Suprapubic skin (tissue), 4 donors: Measurements from ENCODE around the gene MCF2L2. TPM values are rescaled to one million over a fixed set of nuclear protein-coding genes. Genes with fewer than 3 reads are reported as not detected.

Source experiments
- DNase-seq, 2 donors: peaks; one replicate each; pipeline ENCODE4 v3.0.0-alpha.2; 2019; ENCODE audit warnings: low spot score in 2 of 2
- H3K27ac ChIP-seq: fragments of 200-600 bp; sonication (generic); one replicate; pipeline ENCODE4 v1.5.1; 2019
- H3K27me3 ChIP-seq: fragments of 200-600 bp; sonication (generic); one replicate; pipeline ENCODE4 v1.5.1; 2019
- H3K36me3 ChIP-seq: fragments of 200-600 bp; sonication (generic); one replicate; pipeline ENCODE4 v1.5.1; 2019
- H3K4me1 ChIP-seq: fragments of 200-600 bp; sonication (generic); one replicate; pipeline ENCODE4 v1.5.1; 2019
- H3K4me3 ChIP-seq: fragments of 200-600 bp; sonication (generic); one replicate; pipeline ENCODE4 v1.5.1; 2019; ENCODE audit warnings: mild to moderate bottlenecking
- H3K9me3 ChIP-seq: fragments of 200-600 bp; sonication (generic); one replicate; pipeline ENCODE4 v1.5.1; 2019
- CTCF ChIP-seq, 2 donors: fragments of 200-600 bp in 1 of 2; fragments of 450-650 bp in 1 of 2; sonication (generic) in 1 of 2; IDR thresholded peaks; one replicate each; pipeline ENCODE4 v1.5.1; 2016 to 2019; ENCODE audit warnings: antibody characterized with exemption in 2 of 2, mild to moderate bottlenecking in 1 of 2, moderate library complexity in 1 of 2
- EP300 ChIP-seq: sonication (generic); formaldehyde crosslinking; IDR thresholded peaks from one replicate; pipeline ENCODE4 v1.6.1; 2017; ENCODE audit warnings: antibody characterized with exemption
- POLR2A ChIP-seq, 2 donors: fragments of 450-650 bp; IDR thresholded peaks; one replicate each; pipeline ENCODE4 v1.6.1; 2017; ENCODE audit warnings: antibody characterized with exemption in 2 of 2, mild to moderate bottlenecking in 2 of 2, moderate library complexity in 2 of 2
- POLR2AphosphoS5 ChIP-seq, 3 donors: sonication (generic); formaldehyde crosslinking; IDR thresholded peaks; one replicate each; pipeline ENCODE4 v1.6.1; 2017; ENCODE audit warnings: antibody characterized with exemption in 3 of 3
- WGBS: methylation state at CpG from one replicate; pipeline ENCODE4 v1.1.5; 2018; 5-methylcytosine and 5-hydroxymethylcytosine counted together
- total RNA-seq, 4 donors: library from RNA; depleted of rRNA; stranded (reverse); fragments of >200 nt; gene quantifications; one replicate each; pipeline ENCODE4 v1.1.0, GENCODE V29; 2016

MCF2L2 gene
- total RNA-seq, 4 donors from 2014 or later, result 0.36 to 2.2 (median 0.64) TPM

- H3K36me3 ChIP-seq, result no peaks in the 10 kb centered on the region
- TF ChIP-seq POLR2A (IDR thresholded peaks at IDR 0.05) (no peak), POLR2AphosphoS5 (IDR thresholded peaks at IDR 0.05) (no peak), CTCF (IDR thresholded peaks at IDR 0.05) (no peak), EP300 (no peak)
- DNase-seq, result no peak
- no peaks in the 10 kb centered on the region for H3K4me1 ChIP-seq
- no peak overlapping the region for H3K27ac ChIP-seq
- WGBS, result 83% methylated on average over 1 of the region's 1 CpG
- H3K9me3 ChIP-seq, result peaks cover 3% of the 10 kb centered on the region
- no peaks in the 10 kb centered on the region for H3K27me3 ChIP-seq
- no peak overlapping the region for H3K4me3 ChIP-seq
These were observed 85.6 kb downstream of the MCF2L2 start for GRCh38 chr3:183342824-183343223.

GRCh38 chr3:183341545-183342288 lies 86.7 kb downstream of the MCF2L2 start:
- 80% methylated on average over 14 of the region's 14 CpGs for WGBS
- Histone ChIP-seq H3K9me3 (peaks cover 1% of the 10 kb centered on the region), H3K4me3 (no peak overlapping the region), H3K27me3 (no peaks in the 10 kb centered on the region), H3K4me1 (no peaks in the 10 kb centered on the region), H3K36me3 (no peaks in the 10 kb centered on the region), H3K27ac (no peak overlapping the region)
- TF ChIP-seq POLR2AphosphoS5 (IDR thresholded peaks at IDR 0.05) (no peak), POLR2A (IDR thresholded peaks at IDR 0.05) (no peak), CTCF (IDR thresholded peaks at IDR 0.05) (no peak), EP300 (no peak)
- no peak for DNase-seq

- Histone ChIP-seq H3K4me3 (no peak overlapping the region), H3K27me3 (no peaks in the 10 kb centered on the region), H3K27ac (no peak overlapping the region), H3K4me1 (no peaks in the 10 kb centered on the region), H3K36me3 (no peaks in the 10 kb centered on the region), H3K9me3 (no peaks in the 10 kb centered on the region)
- TF ChIP-seq EP300 (no peak), CTCF (IDR thresholded peaks at IDR 0.05) (no peak), POLR2A (IDR thresholded peaks at IDR 0.05) (no peak), POLR2AphosphoS5 (IDR thresholded peaks at IDR 0.05) (no peak)
- 92% methylated on average over 2 of the region's 2 CpGs for WGBS
- no peak for DNase-seq
These were observed 88.2 kb downstream of the MCF2L2 start for GRCh38 chr3:183340222-183340621.

- no peaks in the 10 kb centered on the region for H3K9me3 ChIP-seq
- H3K4me3 ChIP-seq, result no peak overlapping the region
- no peaks in the 10 kb centered on the region for H3K4me1 ChIP-seq
- H3K27ac ChIP-seq, result no peak overlapping the region
- 82% methylated on average over 8 of the region's 8 CpGs for WGBS
- TF ChIP-seq POLR2A (IDR thresholded peaks at IDR 0.05) (no peak), POLR2AphosphoS5 (IDR thresholded peaks at IDR 0.05) (no peak), CTCF (IDR thresholded peaks at IDR 0.05) (no peak), EP300 (no peak)
- no peaks in the 10 kb centered on the region for H3K36me3 ChIP-seq
- no peaks in the 10 kb centered on the region for H3K27me3 ChIP-seq
- no peak for DNase-seq
These were observed 88.8 kb downstream of the MCF2L2 start for GRCh38 chr3:183339461-183340086.

GRCh38 chr3:183338520-183338919 lies 89.9 kb downstream of the MCF2L2 start:
- Histone ChIP-seq H3K4me1 (no peaks in the 10 kb centered on the region), H3K27me3 (no peaks in the 10 kb centered on the region), H3K27ac (no peak overlapping the region), H3K36me3 (no peaks in the 10 kb centered on the region), H3K4me3 (no peak overlapping the region), H3K9me3 (no peaks in the 10 kb centered on the region)
- DNase-seq, result no peak
- TF ChIP-seq EP300 (no peak), CTCF (IDR thresholded peaks at IDR 0.05) (no peak), POLR2AphosphoS5 (IDR thresholded peaks at IDR 0.05) (no peak), POLR2A (IDR thresholded peaks at IDR 0.05) (no peak)
- 92% methylated on average over 7 of the region's 7 CpGs for WGBS
